ENCODE data around the gene PRR5.

Gene PRR5

GRCh38 chr22:44730490-44731356 lies 28.7 kb downstream of the PRR5 start:
- Histone ChIP-seq H3K4me1 (ENCODE audit: insufficient read depth, low read length) (no peaks in the 10 kb centered on the region), H3K27me3 (ENCODE audit: insufficient read depth, low read length) (no peaks in the 10 kb centered on the region), H3K9ac (ENCODE audit: low read depth, low read length) (no peak overlapping the region), H3K36me3 (ENCODE audit: insufficient read depth, low read length) (no peaks in the 10 kb centered on the region; the same call in 1 of the 2 replicates), H3K27ac (ENCODE audit: low read depth, low read length) (no peak overlapping the region), H3K9me3 (ENCODE audit: insufficient read depth, low read depth, low read length) (no peaks in the 10 kb centered on the region), H3K4me3 (ENCODE audit: low read length) (no peak overlapping the region)
- 94% methylated on average over 19 of the region's 19 CpGs for whole genome bisulfite sequencing

- H3K9ac ChIP-seq (ENCODE audit: low read depth, low read length), result no peak overlapping the region
- no peak overlapping the region for H3K27ac ChIP-seq (ENCODE audit: low read depth, low read length)
- H3K36me3 ChIP-seq (ENCODE audit: insufficient read depth, low read length), result no peaks in the 10 kb centered on the region; the same call in 1 of the 2 replicates
- H3K4me1 ChIP-seq (ENCODE audit: insufficient read depth, low read length), result no peaks in the 10 kb centered on the region
- H3K9me3 ChIP-seq (ENCODE audit: insufficient read depth, low read depth, low read length), result no peaks in the 10 kb centered on the region
- 89% methylated on average over 7 of the region's 7 CpGs for WGBS
- no peaks in the 10 kb centered on the region for H3K27me3 ChIP-seq (ENCODE audit: insufficient read depth, low read length)
- H3K4me3 ChIP-seq (ENCODE audit: low read length), result no peak overlapping the region
Observed at GRCh38 chr22:44731357-44731970, 29.5 kb downstream of the PRR5 start.

GRCh38 chr22:44732017-44732561 lies 30.1 kb downstream of the PRR5 start:
- H3K27ac ChIP-seq (ENCODE audit: low read depth, low read length), result no peak overlapping the region
- 90% methylated on average over 21 of the region's 21 CpGs for WGBS
- H3K4me1 ChIP-seq (ENCODE audit: insufficient read depth, low read length), result no peaks in the 10 kb centered on the region
- no peaks in the 10 kb centered on the region; the same call in 1 of the 2 replicates for H3K36me3 ChIP-seq (ENCODE audit: insufficient read depth, low read length)
- no peak overlapping the region for H3K9ac ChIP-seq (ENCODE audit: low read depth, low read length)
- H3K9me3 ChIP-seq (ENCODE audit: insufficient read depth, low read depth, low read length), result no peaks in the 10 kb centered on the region
- no peaks in the 10 kb centered on the region for H3K27me3 ChIP-seq (ENCODE audit: insufficient read depth, low read length)
- no peak overlapping the region for H3K4me3 ChIP-seq (ENCODE audit: low read length)

- no peaks in the 10 kb centered on the region for H3K36me3 ChIP-seq (ENCODE audit: insufficient read depth, low read length)
- no peaks in the 10 kb centered on the region for H3K27me3 ChIP-seq (ENCODE audit: insufficient read depth, low read length)
- no peak overlapping the region for H3K9ac ChIP-seq (ENCODE audit: low read depth, low read length)
- peaks cover 2% of the 10 kb centered on the region; the same call in 1 of the 2 replicates for H3K4me1 ChIP-seq (ENCODE audit: insufficient read depth, low read length)
- 85% methylated on average over 27 of the region's 27 CpGs for WGBS
- no peak overlapping the region for H3K4me3 ChIP-seq (ENCODE audit: low read length)
- no peaks in the 10 kb centered on the region for H3K9me3 ChIP-seq (ENCODE audit: insufficient read depth, low read depth, low read length)
- no peak overlapping the region for H3K27ac ChIP-seq (ENCODE audit: low read depth, low read length)
Observed at GRCh38 chr22:44732661-44733060, 30.7 kb downstream of the PRR5 start.

GRCh38 chr22:44733426-44734106 lies 31.6 kb downstream of the PRR5 start:
- Histone ChIP-seq H3K27me3 (ENCODE audit: insufficient read depth, low read length) (no peaks in the 10 kb centered on the region), H3K4me3 (ENCODE audit: low read length) (no peak overlapping the region), H3K4me1 (ENCODE audit: insufficient read depth, low read length) (peaks cover 9% of the 10 kb centered on the region; the same call in 1 of the 2 replicates), H3K9me3 (ENCODE audit: insufficient read depth, low read depth, low read length) (no peaks in the 10 kb centered on the region), H3K27ac (ENCODE audit: low read depth, low read length) (no peak overlapping the region), H3K36me3 (ENCODE audit: insufficient read depth, low read length) (no peaks in the 10 kb centered on the region), H3K9ac (ENCODE audit: low read depth, low read length) (no peak overlapping the region)
- 85% methylated on average over 12 of the region's 14 CpGs for WGBS

- no peaks in the 10 kb centered on the region for H3K27me3 ChIP-seq (ENCODE audit: insufficient read depth, low read length)
Observed at GRCh38 chr22:44734278-44734677, 32.3 kb downstream of the PRR5 start.

GRCh38 chr22:44734801-44735517 lies 33.0 kb downstream of the PRR5 start:
- Histone ChIP-seq H3K9ac (ENCODE audit: low read depth, low read length) (no peak overlapping the region), H3K27ac (ENCODE audit: low read depth, low read length) (no peak overlapping the region), H3K9me3 (ENCODE audit: insufficient read depth, low read depth, low read length) (no peaks in the 10 kb centered on the region), H3K4me1 (ENCODE audit: insufficient read depth, low read length) (peaks cover 9% of the 10 kb centered on the region; the same call in 1 of the 2 replicates), H3K27me3 (ENCODE audit: insufficient read depth, low read length) (no peaks in the 10 kb centered on the region), H3K4me3 (ENCODE audit: low read length) (no peak overlapping the region), H3K36me3 (ENCODE audit: insufficient read depth, low read length) (no peaks in the 10 kb centered on the region)
- 84% methylated on average over 23 of the region's 23 CpGs for WGBS

More at GRCh38 chr22:44734278-44734677, 32.3 kb downstream of the PRR5 start:
- H3K9ac ChIP-seq (ENCODE audit: low read depth, low read length), result no peak overlapping the region
- 89% methylated on average over 8 of the region's 8 CpGs for WGBS
- no peaks in the 10 kb centered on the region for H3K36me3 ChIP-seq (ENCODE audit: insufficient read depth, low read length)
- no peak overlapping the region for H3K4me3 ChIP-seq (ENCODE audit: low read length)
- peaks cover 9% of the 10 kb centered on the region; the same call in 1 of the 2 replicates for H3K4me1 ChIP-seq (ENCODE audit: insufficient read depth, low read length)
- no peaks in the 10 kb centered on the region for H3K9me3 ChIP-seq (ENCODE audit: insufficient read depth, low read depth, low read length)
- H3K27ac ChIP-seq (ENCODE audit: low read depth, low read length), result no peak overlapping the region

GRCh38 chr22:44735518-44736428 lies 33.8 kb downstream of the PRR5 start:
- Histone ChIP-seq H3K4me1 (ENCODE audit: insufficient read depth, low read length) (peaks cover 9% of the 10 kb centered on the region; the same call in 1 of the 2 replicates), H3K9me3 (ENCODE audit: insufficient read depth, low read depth, low read length) (no peaks in the 10 kb centered on the region), H3K36me3 (ENCODE audit: insufficient read depth, low read length) (no peaks in the 10 kb centered on the region), H3K27me3 (ENCODE audit: insufficient read depth, low read length) (no peaks in the 10 kb centered on the region), H3K9ac (ENCODE audit: low read depth, low read length) (no peak overlapping the region), H3K27ac (ENCODE audit: low read depth, low read length) (no peak overlapping the region), H3K4me3 (ENCODE audit: low read length) (no peak overlapping the region)
- 39% methylated on average over 28 of the region's 28 CpGs for WGBS

GRCh38 chr22:44736581-44737405 lies 34.8 kb downstream of the PRR5 start:
- no peak overlapping the region for H3K4me3 ChIP-seq (ENCODE audit: low read length)
- H3K27me3 ChIP-seq (ENCODE audit: insufficient read depth, low read length), result no peaks in the 10 kb centered on the region
- WGBS, result 88% methylated on average over 52 of the region's 52 CpGs
- no peak overlapping the region for H3K27ac ChIP-seq (ENCODE audit: low read depth, low read length)
- peaks cover 9% of the 10 kb centered on the region; the same call in 1 of the 2 replicates for H3K4me1 ChIP-seq (ENCODE audit: insufficient read depth, low read length)
- no peak overlapping the region for H3K9ac ChIP-seq (ENCODE audit: low read depth, low read length)
- H3K9me3 ChIP-seq (ENCODE audit: insufficient read depth, low read depth, low read length), result no peaks in the 10 kb centered on the region
- H3K36me3 ChIP-seq (ENCODE audit: insufficient read depth, low read length), result no peaks in the 10 kb centered on the region
